NCI-H2196 treated with DMSO at 0.1 percent for 48 hours (cell line): ENCODE measurements around the gene FST.

ENCODE experiments used
- DNase-seq: peaks from one replicate; lab custom pipeline; 2025; ENCODE audit not compliant: unreplicated experiment; lab: John Stamatoyannopoulos, UW

Gene FST

GRCh38 chr5:53472720-53473510, 7.5 kb upstream of the FST start:
- no peak for DNase-seq

GRCh38 chr5:53473633-53474032, 6.8 kb upstream of the FST start:
- DNase-seq, result no peak

DNA sequence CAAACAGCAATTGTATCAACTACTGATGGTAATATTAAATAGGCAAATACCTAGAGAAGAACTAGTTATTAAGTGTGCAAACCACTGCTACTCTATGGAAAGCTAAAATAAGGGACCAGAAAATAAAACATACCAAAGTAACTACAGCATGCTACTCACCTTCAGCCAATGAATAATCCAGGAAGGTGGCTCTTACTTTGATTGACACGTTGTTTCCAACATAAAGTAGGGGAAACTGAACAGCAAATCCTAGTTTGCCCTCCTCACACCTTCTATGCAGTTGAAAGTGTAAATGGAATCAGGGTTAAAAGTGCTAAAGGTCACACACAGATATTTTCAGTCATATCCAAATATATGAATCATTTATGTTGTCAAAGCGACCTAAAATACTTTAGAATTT, 5.1 kb upstream of the FST start:
- no peak for DNase-seq

DNA sequence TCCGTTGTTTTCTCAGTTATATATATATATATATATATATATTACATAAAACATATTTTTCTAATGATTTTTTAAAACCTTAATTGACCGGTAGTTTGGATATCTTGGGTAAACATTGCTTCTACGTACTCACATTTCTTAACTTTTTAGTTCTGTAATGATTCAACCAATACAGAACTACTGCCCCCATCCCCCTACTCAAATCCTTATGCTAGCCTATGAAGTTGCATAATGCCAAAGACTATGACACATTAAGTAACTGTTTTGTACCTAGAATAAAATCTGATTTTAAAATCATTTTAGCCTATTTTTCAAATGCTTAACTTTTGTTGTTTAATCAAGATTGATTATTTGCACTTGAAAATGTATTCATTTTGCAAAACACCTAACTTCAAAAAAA, 4.4 kb upstream of the FST start:
- no peak for DNase-seq

DNA sequence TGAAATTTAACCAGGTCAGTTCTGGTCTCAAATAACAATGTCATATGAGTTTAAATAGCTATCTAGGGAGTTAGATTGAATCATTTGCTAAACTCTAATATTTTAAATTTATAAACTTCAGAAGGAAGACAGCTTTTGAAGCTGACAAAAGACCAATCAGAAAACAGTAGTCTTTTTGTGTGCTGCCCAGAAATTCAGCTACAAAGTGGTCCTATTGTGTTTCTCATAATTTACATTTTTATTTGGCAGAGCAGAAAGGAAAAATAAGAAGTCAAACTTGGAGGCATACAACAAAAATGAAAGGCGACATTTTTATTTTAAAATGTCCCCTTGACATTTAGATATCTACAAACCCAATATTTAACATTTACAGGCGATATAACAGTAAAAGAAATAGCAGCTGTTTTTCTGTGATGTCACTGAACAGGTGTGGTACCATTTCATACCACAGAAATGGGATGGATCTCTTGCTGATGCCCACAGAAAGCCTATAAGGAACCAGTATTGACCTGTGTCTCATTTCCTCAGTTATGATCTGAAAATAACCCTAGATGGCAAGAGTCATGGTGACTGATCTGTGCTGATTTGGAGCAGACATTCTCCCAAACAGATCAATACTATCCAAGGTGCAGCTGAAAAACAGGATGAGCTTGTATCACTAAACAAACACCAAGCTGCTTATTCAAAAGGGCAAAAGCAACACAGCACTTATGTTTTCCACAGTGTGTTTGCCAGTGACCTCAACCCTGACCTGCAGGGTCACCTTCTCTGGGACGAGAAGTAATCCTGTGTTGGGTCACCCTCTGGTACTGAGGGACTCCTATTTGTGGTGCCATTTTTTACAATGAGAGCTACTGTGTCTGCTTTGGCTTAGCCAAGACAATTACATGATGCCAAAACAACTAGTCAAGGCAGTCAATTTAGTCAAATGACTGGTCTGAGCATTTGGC, 3.6 kb upstream of the FST start:
- DNase-seq, result no peak

- peak; percentile 3 for DNase-seq
Measured at GRCh38 chr5:53478411-53479044, 1.9 kb upstream of the FST start.

- no peak for DNase-seq
Measured at GRCh38 chr5:53479045-53479589, 1.3 kb upstream of the FST start.

DNA sequence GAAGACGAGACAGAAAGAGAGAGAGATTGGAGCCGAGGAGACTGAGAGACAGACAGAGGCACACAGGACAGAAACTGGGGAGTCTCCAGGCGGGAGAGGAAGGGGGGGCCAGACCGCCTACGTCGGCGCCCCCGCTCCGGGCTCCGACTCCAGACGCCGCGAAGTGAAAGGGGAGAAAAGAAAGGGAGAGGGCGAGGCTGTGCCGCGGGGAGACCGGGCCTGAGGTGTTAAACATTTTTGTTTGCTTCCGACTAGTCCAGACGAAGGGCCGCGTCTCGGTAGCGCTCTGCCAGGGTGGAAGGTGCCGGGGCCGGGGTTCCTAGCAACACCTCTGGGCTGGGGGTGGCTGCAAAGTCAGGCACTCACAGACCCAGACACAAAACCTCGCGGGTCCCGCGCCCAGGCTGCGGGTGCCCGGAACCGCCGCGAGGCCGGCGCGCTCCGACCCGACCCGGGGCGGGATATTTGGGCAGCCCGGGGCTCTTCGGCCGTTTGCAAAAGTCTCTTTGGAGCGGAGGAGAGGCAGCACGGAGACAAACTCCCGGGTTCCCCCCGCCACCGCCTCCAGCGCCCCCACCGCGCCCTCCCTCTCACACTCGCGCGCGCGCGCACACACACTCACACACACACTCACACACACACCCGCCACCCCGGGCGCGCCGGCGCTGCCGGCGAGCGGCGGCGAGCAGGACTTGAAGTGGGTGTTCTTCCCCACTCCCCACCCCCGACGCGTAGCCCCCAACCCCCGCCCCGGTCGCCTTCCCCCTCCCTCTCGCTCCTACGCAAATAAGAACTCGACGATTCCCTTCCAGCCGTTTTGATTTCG, 626 bp upstream of the FST start:
- no peak for DNase-seq

DNA sequence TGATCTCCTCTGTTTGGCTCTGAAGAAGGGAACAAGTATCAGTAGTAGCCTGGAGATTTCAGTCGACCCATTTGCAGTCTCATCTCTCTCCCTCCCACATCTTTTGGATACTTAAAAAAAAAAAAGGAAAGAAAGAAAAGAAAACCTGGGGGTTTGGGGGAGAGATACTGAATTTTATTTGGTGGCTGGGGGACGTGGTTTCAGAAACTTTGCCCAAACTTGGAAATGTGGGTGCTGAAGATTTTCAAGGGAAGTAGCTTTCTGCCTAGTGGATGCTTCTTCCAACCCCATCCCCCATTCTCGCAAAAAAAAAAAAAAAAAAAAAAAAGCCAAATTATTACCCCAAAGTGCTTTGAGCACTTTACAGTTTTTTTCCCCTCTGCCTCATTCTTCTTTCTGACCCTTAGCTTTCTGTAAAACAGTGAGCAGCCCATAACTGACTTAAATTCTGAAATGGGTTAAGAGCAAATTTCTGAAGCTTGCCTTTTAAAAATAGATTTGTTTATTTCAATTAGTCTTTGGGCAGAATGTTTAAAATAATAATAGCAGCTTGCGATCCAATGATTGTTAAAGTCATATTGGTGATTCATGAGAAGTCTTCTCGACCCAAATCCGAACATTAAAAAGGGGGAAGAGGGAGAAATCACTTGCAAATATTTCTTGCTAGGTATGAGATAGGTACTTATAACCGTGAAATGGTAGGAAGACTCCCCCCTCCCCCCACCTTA, 894 bp downstream of the FST start:
- DNase-seq, result no peak

GRCh38 chr5:53481887-53482716, 1.7 kb downstream of the FST start:
- peak; percentile 1 for DNase-seq

DNA sequence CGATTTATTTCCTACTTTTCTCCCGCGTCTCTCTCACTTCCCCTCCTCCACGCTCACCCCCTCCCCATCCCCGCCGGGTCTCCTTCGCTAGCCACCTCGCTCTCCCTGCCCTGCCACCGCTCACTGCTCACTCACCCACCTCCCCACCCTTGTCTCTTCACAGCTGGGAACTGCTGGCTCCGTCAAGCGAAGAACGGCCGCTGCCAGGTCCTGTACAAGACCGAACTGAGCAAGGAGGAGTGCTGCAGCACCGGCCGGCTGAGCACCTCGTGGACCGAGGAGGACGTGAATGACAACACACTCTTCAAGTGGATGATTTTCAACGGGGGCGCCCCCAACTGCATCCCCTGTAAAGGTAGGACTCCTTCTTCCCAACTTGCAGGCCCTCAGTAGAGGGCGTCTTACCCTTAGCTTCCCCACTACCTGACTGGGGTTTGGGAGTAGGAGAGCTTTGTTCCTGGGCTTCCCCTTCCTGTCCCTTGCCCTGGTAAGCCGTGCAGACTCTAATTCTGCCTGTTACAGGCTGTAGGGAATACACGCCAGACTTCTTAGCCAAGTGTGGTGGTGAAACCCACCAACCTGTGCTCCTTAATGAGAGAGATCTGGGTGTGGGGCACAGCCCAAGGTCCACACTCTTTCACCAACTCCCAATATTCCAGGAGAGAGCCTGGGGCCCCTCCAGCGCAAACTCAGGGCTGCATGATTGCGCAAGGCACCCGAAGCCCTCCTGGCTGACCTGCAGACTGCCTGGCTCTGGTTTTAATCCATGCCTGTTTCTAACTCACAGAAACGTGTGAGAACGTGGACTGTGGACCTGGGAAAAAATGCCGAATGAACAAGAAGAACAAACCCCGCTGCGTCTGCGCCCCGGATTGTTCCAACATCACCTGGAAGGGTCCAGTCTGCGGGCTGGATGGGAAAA, 2.5 kb downstream of the FST start:
- DNase-seq, result no peak

DNA sequence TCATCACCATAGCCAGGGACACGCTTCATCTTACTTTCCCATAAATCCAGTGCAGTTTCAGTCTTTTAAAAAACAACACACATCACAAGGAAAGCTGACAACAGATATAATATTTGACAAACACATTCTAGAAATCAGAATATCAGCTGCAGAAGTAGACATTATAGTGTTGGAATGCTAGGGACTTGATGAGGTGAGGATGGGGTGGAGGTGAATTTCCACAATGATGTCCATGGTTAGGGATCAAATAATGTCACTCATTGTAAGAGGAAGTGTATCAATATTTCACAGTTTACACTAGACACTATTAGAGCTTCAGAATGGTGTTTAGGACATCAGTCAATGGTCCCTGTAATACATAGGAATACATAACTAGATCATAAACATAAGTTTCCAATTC, 7.0 kb downstream of the FST start:
- DNase-seq, result no peak

GRCh38 chr5:53488195-53488722, 7.8 kb downstream of the FST start:
- DNase-seq, result no peak

- DNase-seq, result no peak
Measured at GRCh38 chr5:53490747-53491146, 10.3 kb downstream of the FST start.

DNA sequence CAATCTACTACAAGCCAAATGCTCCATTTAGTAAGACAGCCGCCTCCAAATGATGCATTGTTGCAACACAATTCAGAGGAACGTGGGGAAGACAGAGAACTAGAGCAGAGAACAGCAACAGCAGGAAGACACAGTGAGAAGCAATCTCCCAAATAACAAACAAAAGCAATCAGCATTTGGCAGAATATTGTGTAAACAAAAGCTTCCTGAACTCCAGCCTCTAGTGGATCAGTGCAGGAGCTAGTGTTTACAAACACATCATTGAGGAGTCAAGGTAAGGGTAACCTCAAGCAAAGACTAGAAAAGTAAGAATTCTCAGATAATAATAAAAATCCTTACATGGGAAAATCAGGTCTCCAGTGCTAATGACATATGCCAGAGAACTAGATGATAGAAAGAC, 20.6 kb downstream of the FST start:
- DNase-seq, result no peak

DNA sequence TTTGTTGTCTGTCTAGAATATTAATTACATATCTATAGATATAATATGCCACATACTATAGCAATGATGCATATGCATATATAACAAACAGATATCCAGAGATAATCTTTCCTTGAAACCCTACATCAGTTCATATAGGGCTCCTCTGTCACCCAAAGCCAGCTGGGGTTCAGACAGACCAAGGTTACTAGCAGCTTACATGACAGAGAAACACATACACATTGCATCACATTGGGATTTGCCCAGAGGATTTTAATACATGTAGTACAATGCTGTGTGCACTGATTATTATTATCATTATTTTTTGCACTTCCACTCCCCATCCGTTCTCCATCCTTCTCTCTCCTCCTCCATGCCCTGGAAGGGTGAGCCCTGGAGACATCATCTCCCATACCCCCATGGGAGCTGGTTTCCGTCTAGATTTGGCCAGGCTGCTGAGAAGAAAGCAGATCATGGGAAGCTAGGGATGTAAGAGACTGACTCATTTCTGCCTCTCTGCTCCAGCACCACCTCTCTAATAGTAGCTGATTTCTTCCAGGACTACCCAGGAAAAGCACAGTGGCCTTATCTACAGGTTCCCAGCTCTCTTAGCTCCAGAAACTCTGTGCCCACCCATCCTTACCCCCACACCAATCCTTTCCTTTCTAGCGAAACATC, 23.3 kb downstream of the FST start:
- DNase-seq, result no peak

DNA sequence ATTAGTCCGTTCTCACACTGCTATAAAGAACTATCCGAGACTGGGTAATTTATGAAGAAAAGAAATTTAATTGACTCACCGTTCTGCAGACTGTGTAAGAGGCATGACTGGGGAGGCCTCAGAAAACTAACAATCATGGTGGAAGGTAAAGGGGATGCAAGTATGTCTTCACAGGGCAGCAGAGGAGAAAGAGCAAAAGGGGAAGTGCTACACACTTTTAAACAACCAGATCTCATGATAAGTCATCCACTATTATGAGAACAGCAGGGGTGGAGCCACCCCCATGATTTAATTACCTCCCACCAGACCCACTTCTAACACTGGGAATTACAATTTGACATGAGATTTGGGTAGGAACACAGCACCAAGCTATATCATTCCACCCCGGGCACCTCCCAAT, 26.6 kb downstream of the FST start:
- no peak for DNase-seq
